ENCODE results near the gene GNAL.

GNAL gene

DNA sequence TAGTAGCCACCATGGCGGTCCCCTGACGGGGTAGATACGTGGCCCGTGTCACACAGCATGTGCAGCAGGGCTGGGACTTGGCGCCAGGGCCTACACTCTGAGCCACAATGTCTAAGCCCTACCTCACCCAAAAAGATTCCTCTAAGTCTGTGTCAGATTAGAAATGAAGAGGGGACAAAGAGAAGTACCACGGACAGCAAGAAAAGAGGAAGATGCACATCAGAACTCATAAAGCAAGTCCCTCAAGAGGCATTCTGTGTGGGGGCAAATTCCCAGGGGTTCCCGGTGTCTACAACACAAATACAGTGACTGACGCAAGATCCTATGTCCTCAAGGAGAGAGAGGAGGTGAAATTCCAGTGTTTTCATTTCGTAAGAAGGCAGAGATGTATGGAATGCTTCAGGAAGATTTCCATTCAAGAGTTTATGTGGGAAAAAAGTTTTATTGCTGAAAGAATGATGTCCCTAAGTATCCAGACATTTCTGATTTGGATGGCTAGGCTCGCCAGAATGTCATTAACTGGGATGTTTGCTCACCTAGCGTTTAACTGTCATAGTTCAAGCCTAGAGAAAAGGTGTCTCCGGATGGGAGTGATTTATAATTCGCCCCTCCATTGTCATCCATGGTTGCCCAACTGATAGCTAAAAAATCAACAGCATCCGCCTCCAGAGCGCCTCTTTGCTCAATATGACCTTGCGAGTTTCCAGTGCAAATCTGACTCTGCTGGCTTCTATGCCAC is 86.5 kb downstream of the GNAL start:
- DNase-seq, result no peak

DNA sequence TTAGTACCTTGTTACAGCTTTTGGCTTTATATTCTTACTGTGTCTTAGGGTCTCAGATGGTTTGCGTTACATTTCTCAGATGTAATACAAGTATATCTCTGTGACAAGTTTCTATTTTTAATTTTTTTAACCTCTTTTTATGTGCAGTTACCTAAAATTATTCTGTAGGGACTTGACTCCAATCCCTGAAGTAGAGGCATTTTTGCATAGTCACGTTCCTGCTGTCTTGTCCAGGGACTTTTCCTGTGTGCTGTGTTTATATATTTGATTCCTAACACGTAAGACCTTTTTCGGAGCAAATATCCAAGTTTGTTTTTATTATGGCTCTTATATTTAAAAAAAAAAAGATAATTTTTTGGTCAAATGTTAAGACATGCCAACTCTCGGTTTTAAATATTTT is 91.0 kb downstream of the GNAL start:
- DNase-seq, result no peak

DNA sequence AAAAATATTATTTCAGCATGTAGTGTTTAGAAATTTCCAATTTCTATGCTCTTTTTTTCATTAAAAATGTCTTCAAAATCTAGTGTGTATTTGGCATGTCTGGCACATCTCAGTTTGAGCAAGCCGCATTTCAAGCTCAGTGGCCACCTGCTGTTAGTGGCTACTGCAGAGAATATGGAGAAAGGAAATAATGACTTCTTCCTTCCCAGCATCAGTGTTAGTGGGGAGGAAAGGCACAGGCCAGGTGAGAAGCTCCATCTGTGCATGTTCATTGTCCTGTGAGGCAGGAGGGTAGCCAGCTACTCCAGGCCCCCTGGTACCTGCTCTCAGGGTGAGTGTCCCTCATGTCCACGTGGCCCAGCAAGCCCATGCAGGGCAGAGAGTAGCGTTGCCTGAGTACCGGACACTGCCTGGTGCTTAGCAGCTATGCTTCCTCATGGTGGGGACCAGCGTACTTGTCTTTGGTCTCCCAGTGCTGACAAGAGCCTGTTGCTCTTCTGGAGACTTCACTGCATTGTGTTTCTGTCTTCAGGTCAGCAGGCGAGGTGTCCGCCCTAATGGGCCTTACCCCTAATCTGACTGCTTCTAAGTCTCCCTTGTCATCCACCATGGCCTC is 94.8 kb downstream of the GNAL start:
- DNase-seq, result no peak

DNA sequence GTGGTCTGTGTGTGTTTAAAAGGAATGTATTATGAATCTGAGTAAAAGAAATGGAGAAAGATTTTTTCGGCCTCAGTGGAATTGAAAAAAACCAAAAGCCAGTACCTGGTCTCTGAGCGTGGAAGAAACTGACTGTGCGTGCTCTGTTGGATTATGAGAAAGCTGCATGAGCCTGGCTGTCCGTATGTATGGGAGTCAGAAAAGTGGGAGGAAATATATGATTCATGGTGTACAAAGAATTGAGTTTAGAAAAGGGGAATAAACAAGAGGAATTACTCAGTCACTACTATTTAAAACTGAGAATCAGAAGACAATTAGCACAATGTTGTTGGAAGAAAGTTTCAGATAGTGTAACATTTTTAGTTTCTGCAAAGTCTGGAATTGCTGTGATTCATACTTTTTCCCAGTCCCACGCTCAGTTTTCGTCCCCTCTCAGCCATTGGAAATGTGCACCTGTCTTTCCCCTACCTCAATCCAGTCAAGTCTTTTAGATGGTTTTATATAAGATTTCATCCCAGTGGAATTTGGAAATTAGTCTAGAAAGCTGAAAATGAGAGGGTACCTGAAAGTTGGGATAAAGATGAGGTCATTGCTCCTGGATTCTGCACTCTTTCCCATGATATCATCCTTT is 95.7 kb downstream of the GNAL start:
- no peak for DNase-seq

DNA sequence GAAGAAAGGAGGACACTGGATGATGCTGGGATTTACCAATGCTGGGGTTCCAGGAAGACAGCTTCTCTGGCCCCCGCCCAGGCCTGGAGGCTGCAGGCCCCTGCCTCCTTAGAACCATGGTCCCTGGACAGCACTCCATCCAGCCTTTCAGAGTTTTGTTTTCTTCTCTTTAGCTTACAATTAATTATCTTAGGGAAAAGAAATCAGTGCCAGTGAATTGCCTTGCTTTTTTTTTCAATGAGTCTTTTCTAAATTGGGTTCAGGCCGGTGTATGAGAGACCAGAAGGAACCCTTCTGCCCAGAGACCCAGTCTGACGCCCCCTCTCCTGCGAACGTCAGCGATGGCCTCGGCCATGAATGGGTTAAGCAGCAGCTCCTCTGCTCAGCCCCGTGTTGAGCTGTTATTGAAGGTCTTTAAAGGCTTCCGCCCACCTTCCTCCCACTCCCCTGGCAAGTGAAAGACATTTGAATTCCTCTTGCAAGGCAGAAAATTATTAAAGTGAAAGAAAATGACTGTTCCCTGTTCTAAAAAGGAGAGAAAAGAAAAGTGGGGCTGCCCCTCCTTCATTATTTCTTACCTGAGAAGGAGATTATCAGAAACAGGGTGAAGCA is 96.5 kb downstream of the GNAL start:
- DNase-seq, result no peak

DNA sequence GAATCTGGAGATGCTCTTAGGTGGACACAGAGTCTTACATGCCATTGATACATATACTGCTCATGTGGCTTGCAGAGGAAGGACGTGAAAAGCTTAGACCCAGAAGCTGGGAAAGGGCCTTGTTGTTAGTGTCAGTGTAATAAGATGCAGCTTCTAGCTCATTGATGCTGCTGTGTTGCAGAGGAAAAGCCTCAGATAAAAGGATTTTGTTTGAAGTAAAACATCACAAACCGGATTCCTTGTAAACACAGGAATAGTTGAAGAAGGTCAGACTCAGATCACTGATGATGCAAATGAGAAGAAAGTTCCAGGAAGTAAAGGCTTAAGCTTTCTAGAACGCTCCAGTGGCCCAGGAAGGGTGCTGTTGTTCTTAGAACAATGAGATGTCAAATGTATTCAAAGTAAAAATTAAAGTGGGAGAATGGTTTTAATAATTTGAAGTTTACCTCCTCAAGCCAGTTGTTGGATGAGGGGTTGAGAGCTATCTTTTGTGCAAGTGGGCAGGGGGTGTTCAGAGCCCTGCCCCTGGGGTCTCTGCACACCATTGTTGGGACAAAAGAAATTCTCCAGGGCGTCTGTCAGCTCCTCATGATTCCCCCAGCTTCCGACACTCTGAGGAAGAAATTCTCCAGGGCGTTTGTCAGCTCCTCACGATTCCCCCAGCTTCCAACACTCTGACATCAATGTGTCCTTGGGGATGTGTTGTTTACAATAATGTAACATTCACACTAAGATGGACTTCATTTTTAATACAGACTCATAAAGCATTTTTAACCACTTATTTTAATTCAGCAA is 100.8 kb downstream of the GNAL start:
- DNase-seq, result no peak

DNA sequence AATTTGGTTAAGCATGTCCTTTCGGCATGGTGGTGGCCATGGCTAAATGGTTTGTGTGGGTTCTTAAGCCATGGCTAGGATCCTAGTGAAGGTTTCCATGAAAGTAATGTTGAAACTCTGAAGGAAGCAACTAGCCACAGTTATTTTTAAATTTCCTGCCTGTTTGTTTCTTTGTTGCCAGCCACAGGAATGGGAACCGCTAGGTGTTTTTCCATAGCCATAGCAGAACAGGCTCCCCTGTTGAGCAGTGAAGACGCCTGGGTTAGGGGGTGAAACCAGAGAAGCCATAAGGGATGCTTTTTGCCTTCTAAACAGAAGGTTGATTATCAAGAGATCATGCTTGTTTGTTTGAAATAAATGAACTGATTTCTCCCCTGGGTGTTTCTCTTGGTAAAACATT is 102.1 kb downstream of the GNAL start:
- DNase-seq, result no peak

DNA sequence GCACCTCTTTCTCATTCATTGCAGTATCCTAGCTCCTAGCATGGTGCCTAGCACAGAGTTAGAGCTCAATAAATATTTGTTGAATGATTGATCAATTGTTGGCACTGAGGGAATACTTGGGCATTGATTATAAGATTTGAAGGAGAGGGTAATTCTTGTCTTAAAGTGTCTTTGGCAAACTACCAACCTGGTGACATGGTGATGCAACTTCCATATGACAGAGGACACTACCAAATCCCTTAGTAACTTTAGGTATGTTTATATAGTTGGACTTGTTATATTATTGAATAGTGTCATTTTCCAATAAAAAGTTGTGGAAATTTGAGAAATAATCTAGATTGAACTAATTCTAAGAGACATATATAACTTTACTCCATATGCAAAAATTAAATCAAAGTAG is 103.6 kb downstream of the GNAL start:
- DNase-seq, result no peak

DNA sequence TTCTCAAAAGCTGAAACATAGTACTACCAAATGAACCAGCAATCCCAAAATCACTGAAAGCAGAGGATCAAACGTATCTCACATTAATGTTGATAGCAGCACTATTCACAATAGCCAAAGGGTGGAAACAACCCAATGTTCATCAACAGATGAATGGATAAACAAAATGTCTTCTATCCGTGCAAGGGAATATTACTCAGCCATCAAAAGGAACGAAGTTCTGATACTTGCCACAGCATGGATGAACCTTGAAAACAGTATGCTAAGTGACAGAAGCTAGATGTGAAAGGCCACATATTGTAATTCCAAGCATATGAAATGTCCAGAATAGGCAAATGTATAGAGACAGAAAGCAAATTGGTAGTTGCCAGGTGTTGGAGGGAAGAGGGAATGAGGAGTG is 105.1 kb downstream of the GNAL start:
- DNase-seq, result no peak

DNA sequence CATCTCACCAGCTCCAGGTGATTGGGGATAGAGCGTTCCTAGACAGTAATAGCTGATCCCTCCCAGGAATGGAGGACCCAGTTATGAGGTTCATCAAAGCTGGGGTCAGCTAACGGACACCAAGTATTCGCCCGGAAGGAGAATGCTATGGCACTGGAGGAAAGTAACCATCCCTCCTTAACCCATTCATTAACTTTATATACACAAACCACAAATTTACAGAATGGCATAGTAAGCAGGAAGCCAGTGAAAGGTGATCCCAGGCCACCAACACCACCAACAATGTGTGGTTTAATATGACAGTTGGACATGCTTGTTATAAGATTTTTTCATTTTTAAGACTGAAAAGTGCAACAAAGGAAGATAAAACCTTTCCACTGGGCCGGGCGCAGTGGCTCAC is 106.9 kb downstream of the GNAL start:
- no peak for DNase-seq

DNA sequence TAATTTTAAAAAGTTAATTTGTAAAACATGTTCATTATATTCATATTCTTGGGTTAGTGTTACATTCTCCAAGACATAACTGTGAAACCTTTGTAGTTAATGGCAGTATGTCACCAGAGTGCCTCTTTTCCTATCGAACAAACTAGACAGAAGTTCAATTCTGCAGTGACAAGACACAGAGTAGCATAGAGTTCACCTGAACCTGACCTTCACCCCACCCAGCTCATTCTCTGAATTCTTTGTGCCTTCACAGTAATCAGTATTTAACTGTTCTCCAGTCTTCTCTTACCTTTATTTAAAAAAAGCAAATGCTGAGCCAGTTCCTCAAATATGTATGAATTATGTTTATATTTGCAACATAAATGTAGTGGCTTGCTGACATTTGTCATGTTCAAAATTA is 109.2 kb downstream of the GNAL start:
- DNase-seq, result no peak

DNA sequence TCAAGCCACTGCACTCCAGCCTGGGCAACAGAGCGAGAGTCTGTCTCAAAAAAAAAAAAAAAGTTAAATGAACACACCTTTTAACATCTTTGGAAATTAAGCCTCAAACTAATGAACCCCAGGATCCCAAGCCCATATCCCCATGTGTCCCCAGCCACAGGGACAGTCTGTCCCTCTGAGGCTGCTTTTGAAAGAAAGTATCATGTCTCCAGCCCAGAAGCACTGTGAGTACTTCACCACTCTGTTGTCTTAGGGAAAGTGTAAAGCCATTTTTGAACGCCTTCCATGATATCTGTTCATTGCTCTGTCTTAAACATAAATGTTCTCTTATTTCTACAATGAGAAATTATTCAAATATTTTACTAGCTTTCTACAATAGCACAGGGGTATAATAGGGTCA is 110.0 kb downstream of the GNAL start:
- DNase-seq, result no peak

DNA sequence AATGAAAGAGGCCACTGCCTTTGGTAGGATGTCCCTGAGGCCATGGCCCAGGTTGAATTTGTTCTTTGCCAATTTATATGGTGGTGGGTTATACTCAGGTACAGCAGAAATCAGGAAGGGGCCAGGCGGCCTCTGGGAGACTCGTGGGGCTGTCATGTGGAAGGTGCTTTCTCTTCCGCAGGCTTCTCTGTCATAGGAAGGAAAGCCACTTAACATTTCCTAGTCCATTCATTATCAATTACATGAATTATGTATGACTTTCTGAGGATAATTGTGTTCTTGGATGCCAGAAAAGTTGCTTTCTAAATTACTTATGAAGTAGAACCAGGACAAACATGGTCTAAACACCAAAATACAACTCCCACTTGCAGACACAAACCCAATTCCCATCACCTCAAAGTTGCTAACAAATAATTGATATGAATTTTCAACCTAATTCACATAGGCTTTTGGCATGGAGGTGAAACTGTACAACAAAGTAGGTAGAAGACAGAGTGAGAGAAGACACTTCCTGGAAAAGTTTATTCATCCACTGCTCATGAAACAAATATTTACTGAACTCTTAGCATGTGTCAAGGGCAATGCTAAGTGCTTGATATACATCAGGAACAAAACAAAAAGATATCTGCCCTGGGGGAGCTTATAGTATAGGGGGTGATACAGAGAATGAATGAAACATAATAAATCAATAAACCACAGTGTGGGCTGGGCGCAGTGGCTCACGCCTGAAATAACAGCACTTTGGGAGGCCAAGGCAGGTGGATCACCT is 111.7 kb downstream of the GNAL start:
- DNase-seq, result no peak

DNA sequence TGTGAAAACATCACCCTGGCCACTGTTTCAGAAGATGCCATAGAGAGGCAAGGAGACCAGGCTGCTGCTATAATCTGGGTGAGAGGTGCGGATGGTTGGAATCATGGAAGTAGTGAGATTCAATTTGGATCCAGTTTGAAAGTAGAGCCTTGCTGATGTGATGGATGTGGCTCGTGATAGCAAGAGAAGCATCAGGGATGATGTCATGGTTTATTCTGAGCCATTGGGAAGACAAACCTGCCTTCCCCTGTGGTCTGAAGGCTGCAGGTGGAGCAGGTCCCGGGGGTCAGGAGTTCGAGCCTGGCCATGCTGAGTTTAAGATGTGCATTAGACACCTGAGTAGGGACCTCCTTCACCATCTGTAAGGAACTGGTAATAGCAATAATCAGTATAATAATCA is 112.5 kb downstream of the GNAL start:
- no peak for DNase-seq

DNA sequence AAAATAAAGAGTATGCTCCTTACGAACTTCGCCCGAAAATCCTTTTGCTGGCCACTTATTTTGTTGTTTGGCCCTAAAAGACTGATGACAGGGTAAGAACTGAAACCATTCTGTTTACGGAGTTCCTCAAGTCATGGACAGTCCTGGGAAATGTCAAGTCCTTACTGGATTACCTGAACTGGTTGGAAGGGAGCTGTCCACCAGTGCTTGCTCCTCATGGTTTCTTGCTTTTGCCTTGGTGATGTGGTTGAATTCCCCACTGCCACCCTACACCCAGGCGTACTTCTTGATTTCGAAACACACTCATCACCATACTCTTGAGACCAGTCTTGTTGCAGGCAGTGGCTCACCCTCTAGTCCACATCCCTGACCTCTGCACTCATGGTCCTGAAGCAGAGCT is 113.1 kb downstream of the GNAL start:
- no peak for DNase-seq

DNA sequence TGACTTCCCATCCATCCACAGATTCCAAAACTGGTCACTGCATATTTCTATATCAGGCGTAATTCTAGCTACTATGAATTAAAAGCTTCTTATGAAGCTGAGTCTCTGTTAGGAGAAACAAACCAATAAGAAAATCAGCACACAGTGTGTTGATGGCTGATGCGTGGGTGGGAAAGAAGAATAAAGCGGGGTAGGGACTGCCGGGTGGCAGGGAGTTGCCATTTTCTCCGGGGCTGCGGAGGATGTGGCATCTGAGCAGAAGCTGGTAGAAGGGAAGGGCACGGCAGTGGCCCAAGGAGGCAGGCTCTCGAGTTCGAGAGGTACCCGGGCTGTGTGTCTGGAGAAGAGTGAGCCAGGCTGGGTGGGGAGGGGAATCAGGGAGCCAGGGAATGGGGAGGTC is 113.5 kb downstream of the GNAL start:
- no peak for DNase-seq

DNA sequence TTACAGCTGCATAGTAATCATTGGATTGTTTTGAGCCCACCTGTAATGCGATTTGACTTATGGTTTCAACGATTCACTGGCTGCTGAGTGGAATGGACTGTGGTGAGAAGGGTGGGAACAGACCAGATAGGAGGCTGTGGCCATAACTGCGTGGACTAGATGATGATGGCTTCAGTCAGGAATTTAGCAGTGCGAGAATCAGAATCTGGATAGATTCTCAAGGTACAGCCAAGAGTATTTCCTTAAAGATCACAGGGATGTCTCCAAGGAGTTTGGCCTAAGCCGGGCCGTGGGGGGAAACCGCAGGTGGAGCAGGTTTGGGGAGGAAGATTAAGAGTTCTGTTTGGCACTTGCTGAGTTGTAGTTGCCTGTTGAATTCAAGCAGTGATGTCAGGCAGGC is 118.2 kb downstream of the GNAL start:
- no peak for DNase-seq

DNA sequence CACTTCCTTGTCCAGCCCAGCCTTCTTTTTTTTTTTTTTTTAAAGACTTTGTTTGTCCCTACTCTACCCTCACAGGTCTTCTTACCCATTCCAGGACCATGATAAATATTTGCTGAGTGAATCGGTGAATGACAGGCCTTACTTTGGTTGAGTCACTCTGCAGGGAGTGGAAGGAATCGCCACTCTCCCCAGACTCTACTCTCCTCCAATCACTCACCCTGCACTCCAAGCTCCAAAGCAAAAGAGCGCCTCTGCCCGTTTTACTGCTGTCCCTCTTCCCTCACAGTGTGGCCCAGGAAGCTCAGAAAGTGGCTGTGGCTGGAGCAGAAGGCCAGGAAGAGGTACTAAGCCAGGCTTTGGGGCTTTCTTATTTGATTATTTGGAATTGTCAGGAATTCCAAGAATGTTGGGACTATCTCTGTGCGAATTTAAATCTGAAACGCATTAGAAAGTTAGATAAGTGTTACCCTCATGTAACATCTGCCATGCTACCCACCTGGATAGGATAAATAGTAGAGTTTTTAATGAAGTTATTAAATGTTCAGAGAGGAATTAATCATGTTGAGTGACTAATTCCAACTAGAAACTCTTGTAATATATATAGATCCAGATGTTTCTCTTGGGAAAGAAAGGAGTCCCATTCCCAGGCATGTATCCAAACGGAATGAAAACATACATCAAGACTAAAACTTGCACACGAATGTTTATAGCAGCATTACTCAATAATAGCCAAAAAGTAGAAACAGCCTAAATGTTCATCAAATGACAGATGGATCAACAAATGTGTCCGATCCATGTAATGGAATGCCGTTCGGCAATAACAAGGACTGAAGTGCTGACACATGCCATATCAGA is 119.2 kb downstream of the GNAL start:
- no peak for DNase-seq

DNA sequence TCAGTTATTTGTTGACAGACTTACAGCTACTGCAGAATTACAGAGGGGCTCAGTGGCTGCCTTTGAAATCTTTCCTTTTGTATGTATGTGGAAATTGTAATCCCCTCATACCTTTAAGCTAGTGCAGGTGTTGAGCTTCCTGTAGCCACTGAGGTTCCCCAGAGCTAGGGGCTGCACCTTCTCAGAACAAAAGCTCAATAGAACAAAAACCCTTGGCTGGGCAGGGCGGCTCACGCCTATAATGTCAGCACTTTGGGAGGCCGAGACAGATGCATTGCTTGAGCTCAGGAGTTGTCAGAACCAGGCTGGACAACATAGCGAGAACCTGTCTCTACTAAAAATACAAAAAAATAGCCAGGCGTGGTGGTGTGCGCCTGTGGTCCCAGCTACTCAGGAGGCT is 120.8 kb downstream of the GNAL start:
- DNase-seq, result no peak

DNA sequence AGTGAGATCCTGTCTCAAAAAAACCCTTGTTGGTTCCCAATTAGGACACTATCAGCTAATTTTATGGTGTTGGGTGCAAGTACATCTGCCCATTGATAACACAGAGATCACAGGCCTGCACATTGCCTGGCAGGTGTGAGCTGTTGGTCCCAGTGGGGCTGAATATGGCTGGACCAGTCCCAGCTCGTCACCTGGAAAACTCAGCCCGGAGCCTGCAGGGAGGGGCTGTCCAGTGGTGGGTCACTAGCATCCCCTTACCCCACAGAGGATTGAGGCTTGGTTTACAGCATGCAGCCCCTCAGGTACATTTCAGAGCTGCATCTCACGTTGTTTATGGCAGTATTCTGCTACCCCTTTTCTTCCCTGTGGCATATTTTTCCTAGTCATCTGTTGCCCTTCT is 121.3 kb downstream of the GNAL start:
- DNase-seq, result no peak

DNA sequence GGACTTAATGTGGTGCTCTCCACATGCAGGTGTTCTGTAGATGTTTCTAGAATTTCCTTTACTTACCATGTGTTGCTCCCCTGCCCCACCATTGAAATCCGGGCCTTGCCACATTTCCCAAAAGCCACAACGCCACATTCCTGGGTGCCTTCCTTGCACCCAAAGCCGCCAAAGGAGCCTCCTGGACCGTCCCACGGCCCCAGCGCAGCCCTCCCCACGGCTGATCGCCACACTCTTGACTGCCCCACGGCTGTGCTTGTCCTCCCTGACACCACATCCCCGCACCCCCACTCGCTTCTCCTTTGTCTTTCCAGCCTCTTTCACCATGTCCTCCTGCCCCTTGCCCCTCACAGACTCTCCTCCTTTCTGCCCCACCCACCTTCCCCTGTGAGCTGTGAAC is 121.9 kb downstream of the GNAL start:
- DNase-seq, result no peak

DNA sequence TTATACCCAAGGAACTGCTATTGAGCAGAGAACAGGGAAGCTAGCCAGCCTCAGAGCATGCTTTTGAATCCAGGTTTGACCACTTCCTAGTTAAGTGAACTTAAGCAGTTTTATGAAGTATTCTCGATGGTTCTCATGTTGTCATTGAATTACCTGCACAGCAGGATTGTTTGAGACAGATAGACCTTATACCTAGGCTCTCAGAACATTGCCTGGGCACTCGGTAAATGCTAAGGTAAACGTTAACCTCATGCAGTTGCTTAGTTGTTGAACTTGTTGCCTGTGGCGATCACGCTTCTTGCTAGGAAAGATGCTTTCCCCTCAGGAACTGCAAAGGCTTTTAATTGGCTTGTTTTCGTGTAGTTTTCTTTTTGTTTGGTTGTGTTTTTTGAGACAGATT is 128.2 kb downstream of the GNAL start:
- DNase-seq, result no peak

Data from NCI-H2171 (cell line).